WTC11 (cell line): ENCODE measurements around the gene JADE1. TPM values are rescaled to one million over a fixed set of nuclear protein-coding genes. Genes with fewer than 3 reads are reported as not detected.

Experiments used
- ATAC-seq: fragments of 200-7000 bp; cut with Tn5 transposase; 2 replicates; pipeline ENCODE4 v1.10.0; 2021; ENCODE audit warnings: mild to moderate bottlenecking, moderate library complexity
- CTCF ChIA-PET: fragments of 300-600 bp; sonication (Branson Sonifier 250); formaldehyde crosslinking; loops from one replicate; lab custom pipeline; 2021; ENCODE audit warnings: antibody characterized with exemption; lab: Charles Lee
- POLR2A ChIA-PET: fragments of 350-600 bp; sonication (Branson Sonifier 250); formaldehyde crosslinking; loops from one replicate; lab custom pipeline; 2021; ENCODE audit warnings: antibody characterized with exemption; lab: Charles Lee
- DNase-seq: peaks from one replicate; pipeline ENCODE4 v3.0.0; 2021; ENCODE audit warnings: low spot score
- H3K27ac Mint-ChIP-seq: 2 replicates; pipeline ENCODE4 v1.8.0; 2021; ENCODE audit warnings: mixed read lengths
- H3K27me3 Mint-ChIP-seq: 2 replicates; pipeline ENCODE4 v1.8.0; 2021; ENCODE audit warnings: low read depth, mild to moderate bottlenecking, moderate library complexity, mixed read lengths
- H3K36me3 Mint-ChIP-seq: 2 replicates; pipeline ENCODE4 v1.8.0; 2021; ENCODE audit warnings: mixed read lengths
- H3K4me1 Mint-ChIP-seq: 2 replicates; pipeline ENCODE4 v1.8.0; 2022; ENCODE audit warnings: mixed read lengths
- H3K4me3 Mint-ChIP-seq: 2 replicates; pipeline ENCODE4 v1.8.0; 2021; ENCODE audit warnings: mild to moderate bottlenecking, moderate library complexity, mixed read lengths
- H3K9me3 Mint-ChIP-seq: 2 replicates; pipeline ENCODE4 v1.8.0; 2021; ENCODE audit warnings: mixed read lengths
- AFF4 ChIP-seq: sonication (generic); formaldehyde crosslinking; IDR thresholded peaks from 2 replicates; pipeline ENCODE4 v1.8.1; 2023; ENCODE audit warnings: mild to moderate bottlenecking, missing genetic modification reagents, borderline replicate concordance
- CREB1 ChIP-seq: sonication (generic); formaldehyde crosslinking; IDR thresholded peaks from 2 replicates; pipeline ENCODE4 v1.8.0; 2023; ENCODE audit warnings: mild to moderate bottlenecking, missing genetic modification reagents
- ERG ChIP-seq: fragments of 250-450 bp; sonication (Bioruptor Pico); IDR thresholded peaks from 2 replicates; pipeline ENCODE4 v1.8.0; 2021; ENCODE audit warnings: mild to moderate bottlenecking
- ETV6 ChIP-seq: sonication (generic); formaldehyde crosslinking; IDR thresholded peaks from 2 replicates; pipeline ENCODE4 v1.8.1; 2022; ENCODE audit warnings: mild to moderate bottlenecking, missing genetic modification reagents
- FOXJ3 ChIP-seq: sonication (generic); formaldehyde crosslinking; IDR thresholded peaks from 2 replicates; pipeline ENCODE4 v1.9.0; 2021; ENCODE audit warnings: missing genetic modification reagents, mild to moderate bottlenecking, borderline replicate concordance
- FOXK1 ChIP-seq: sonication (generic); formaldehyde crosslinking; IDR thresholded peaks from 2 replicates; pipeline ENCODE4 v1.8.0; 2022; ENCODE audit warnings: mild to moderate bottlenecking, moderate library complexity, missing genetic modification reagents
- FOXP1 ChIP-seq: sonication (generic); formaldehyde crosslinking; IDR thresholded peaks from 2 replicates; pipeline ENCODE4 v1.8.0; 2022; ENCODE audit warnings: missing genetic modification reagents, mild to moderate bottlenecking, moderate library complexity, borderline replicate concordance
- GRHL2 ChIP-seq: fragments of 250-450 bp; sonication (Bioruptor Pico); IDR thresholded peaks from 2 replicates; pipeline ENCODE4 v1.8.0; 2022; ENCODE audit warnings: mild to moderate bottlenecking, moderate library complexity; ENCODE audit not compliant: insufficient replicate concordance, severe bottlenecking
- GTF2I ChIP-seq: fragments of 250-450 bp; sonication (Bioruptor Pico); conservative IDR thresholded peaks from 2 replicates; pipeline ENCODE4 v1.4.0; 2021; ENCODE audit warnings: mild to moderate bottlenecking
- MXD4 ChIP-seq: fragments of 250-450 bp; sonication (Bioruptor Pico); IDR thresholded peaks from 2 replicates; pipeline ENCODE4 v1.8.0; 2021; ENCODE audit warnings: mild to moderate bottlenecking, moderate library complexity, borderline replicate concordance
- NFATC4 ChIP-seq: fragments of 250-450 bp; sonication (Bioruptor Pico); IDR thresholded peaks from 2 replicates; pipeline ENCODE4 v1.9.0; 2021; ENCODE audit warnings: mild to moderate bottlenecking
- NFE2L1 ChIP-seq: sonication (generic); formaldehyde crosslinking; IDR thresholded peaks from 2 replicates; pipeline ENCODE4 v1.8.1; 2023; ENCODE audit warnings: missing genetic modification reagents
- RELA ChIP-seq: sonication (generic); formaldehyde crosslinking; IDR thresholded peaks from 2 replicates; pipeline ENCODE4 v1.8.1; 2022; ENCODE audit warnings: missing genetic modification reagents, mild to moderate bottlenecking, borderline replicate concordance
- RORB ChIP-seq: fragments of 250-450 bp; sonication (Bioruptor Pico); IDR thresholded peaks from 2 replicates; pipeline ENCODE4 v1.9.0; 2021; ENCODE audit warnings: mild to moderate bottlenecking
- SOX15 ChIP-seq: fragments of 250-450 bp; sonication (Bioruptor Pico); IDR thresholded peaks from 2 replicates; pipeline ENCODE4 v1.9.0; 2021; ENCODE audit warnings: mild to moderate bottlenecking
- SP1 ChIP-seq: sonication (generic); formaldehyde crosslinking; conservative IDR thresholded peaks from 2 replicates; pipeline ENCODE4 v1.8.1; 2022; ENCODE audit warnings: missing genetic modification reagents
- ZBTB21 ChIP-seq: sonication (generic); formaldehyde crosslinking; IDR thresholded peaks from 2 replicates; pipeline ENCODE4 v1.8.1; 2023; ENCODE audit warnings: mild to moderate bottlenecking, missing genetic modification reagents, borderline replicate concordance
- ZMAT4 ChIP-seq: fragments of 250-450 bp; sonication (Bioruptor Pico); IDR thresholded peaks from 2 replicates; pipeline ENCODE4 v1.9.0; 2021; ENCODE audit warnings: mild to moderate bottlenecking
- ZNF121 ChIP-seq: sonication (generic); formaldehyde crosslinking; IDR thresholded peaks from 2 replicates; pipeline ENCODE4 v1.8.0; 2023; ENCODE audit warnings: missing genetic modification reagents
- ZNF317 ChIP-seq: sonication (generic); formaldehyde crosslinking; IDR thresholded peaks from 2 replicates; pipeline ENCODE4 v1.8.1; 2023; ENCODE audit warnings: low read depth, mild to moderate bottlenecking, moderate library complexity, missing genetic modification reagents, borderline replicate concordance
- ZNF425 ChIP-seq: fragments of 250-450 bp; sonication (Bioruptor Pico); conservative IDR thresholded peaks from 2 replicates; pipeline ENCODE4 v1.9.0; 2021; ENCODE audit warnings: mild to moderate bottlenecking
- ZNF512 ChIP-seq: sonication (generic); formaldehyde crosslinking; IDR thresholded peaks from 2 replicates; pipeline ENCODE4 v1.8.1; 2022; ENCODE audit warnings: missing genetic modification reagents, borderline replicate concordance
- total RNA-seq: library from RNA; stranded (reverse); gene quantifications from 3 replicates; pipeline ENCODE4 v1.2.3, GENCODE V29; 2021

The JADE1 gene
- total RNA-seq, 1 experiment from 2014 or later: 132 TPM

- ATAC-seq: no peak
- no peaks in the 10 kb centered on the region for H3K9me3 Mint-ChIP-seq
These were observed 11.7 kb downstream of the JADE1 start for GRCh38 chr4:128821151-128821550.

GRCh38 chr4:128823025-128823661 lies 13.6 kb downstream of the JADE1 start:
- Mint-ChIP-seq H3K36me3 (peaks cover 25% of the 10 kb centered on the region), H3K27me3 (no peaks in the 10 kb centered on the region), H3K4me1 (peaks cover 91% of the 10 kb centered on the region), H3K9me3 (no peaks in the 10 kb centered on the region), H3K27ac (0 out of 2 replicates have a peak overlapping the region, but pooled peaks have one; percentile 61), H3K4me3 (no peak overlapping the region)
- no peak for ATAC-seq
- no peak for DNase-seq
- ChIA-PET CTCF (interaction anchor here (1.2 to 1.4 kb wide), 2 partner anchors 40 kb away, joined by 4 read pairs; no protein-coding TSS in a partner anchor), POLR2A (interaction anchor here (1.6 kb wide), 1 partner anchor 11 kb away, joined by 6 read pairs; no protein-coding TSS in a partner anchor)
- TF ChIP-seq FOXK1 (no peak), SOX15 (CRISPR knock-in tag) (no peak), ZMAT4 (CRISPR knock-in tag) (no peak), NFATC4 (CRISPR knock-in tag) (no peak), ETV6 (CRISPR knock-in tag) (no peak), ZNF512 (CRISPR knock-in tag) (no peak), SP1 (no peak), RELA (CRISPR knock-in tag) (no peak), RORB (CRISPR knock-in tag) (no peak), FOXP1 (CRISPR knock-in tag) (no peak)

More at GRCh38 chr4:128821151-128821550, 11.7 kb downstream of the JADE1 start:
- Mint-ChIP-seq H3K27ac (peak overlapping the region; percentile 68), H3K4me3 (peak overlapping the region; percentile 24), H3K4me1 (peaks cover 91% of the 10 kb centered on the region), H3K36me3 (peaks cover 43% of the 10 kb centered on the region), H3K27me3 (no peaks in the 10 kb centered on the region)
- TF ChIP-seq ZNF425 (no peak), CREB1 (CRISPR knock-in tag) (no peak), FOXJ3 (no peak), ZNF317 (no peak), GTF2I (no peak), ETV6 (CRISPR knock-in tag) (no peak), AFF4 (CRISPR knock-in tag) (no peak), ERG (CRISPR knock-in tag) (no peak), NFE2L1 (CRISPR knock-in tag) (no peak), SOX15 (CRISPR knock-in tag) (no peak), ZBTB21 (no peak), ZNF121 (CRISPR knock-in tag) (no peak), GRHL2 (CRISPR knock-in tag) (no peak), MXD4 (CRISPR knock-in tag) (no peak)
- CTCF ChIA-PET: interaction anchor here (0.7 kb wide), 1 partner anchor 10 kb away, joined by 4 read pairs; no protein-coding TSS in a partner anchor
- DNase-seq: no peak
- POLR2A ChIA-PET: interaction anchor here (1.3 to 1.5 kb wide), 2 partner anchors 8 to 24 kb away, joined by 4 read pairs; no protein-coding TSS in a partner anchor
